HG02763 (cell line): Measurements from ENCODE around the gene STUM.

ENCODE experiments used
- ATAC-seq: cut with Tn5 transposase; IDR thresholded peaks from one replicate; pipeline ENCODE4 v1.9.1; 2021; ENCODE audit warnings: mild to moderate bottlenecking, moderate library complexity; ENCODE audit not compliant: unreplicated experiment

Gene STUM

GRCh38 chr1:226558036-226558650 lies 9.6 kb downstream of the STUM start:
- no peak for ATAC-seq

GRCh38 chr1:226560243-226560642 lies 11.7 kb downstream of the STUM start:
- no peak for ATAC-seq

- no peak for ATAC-seq
These were observed 14.4 kb downstream of the STUM start for GRCh38 chr1:226562989-226563388.

GRCh38 chr1:226563666-226564065 lies 15.1 kb downstream of the STUM start:
- ATAC-seq, result no peak

- ATAC-seq, result no peak
These were observed 16.9 kb downstream of the STUM start for GRCh38 chr1:226565476-226565875.

GRCh38 chr1:226566234-226566633 lies 17.7 kb downstream of the STUM start:
- no peak for ATAC-seq

GRCh38 chr1:226566760-226567159 lies 18.2 kb downstream of the STUM start:
- ATAC-seq, result no peak

GRCh38 chr1:226568077-226568831 lies 19.7 kb downstream of the STUM start:
- ATAC-seq, result no peak

GRCh38 chr1:226568975-226569741 lies 20.6 kb downstream of the STUM start:
- ATAC-seq, result no peak

- no peak for ATAC-seq
These were observed 21.4 kb downstream of the STUM start for GRCh38 chr1:226569879-226570547.

- no peak for ATAC-seq
These were observed 23.3 kb downstream of the STUM start for GRCh38 chr1:226571893-226572292.

- ATAC-seq, result no peak
These were observed 23.8 kb downstream of the STUM start for GRCh38 chr1:226572325-226572726.

- no peak for ATAC-seq
These were observed 25.5 kb downstream of the STUM start for GRCh38 chr1:226574044-226574443.

GRCh38 chr1:226574591-226575435 lies 26.2 kb downstream of the STUM start:
- ATAC-seq, result no peak

GRCh38 chr1:226575436-226575720 lies 26.8 kb downstream of the STUM start:
- ATAC-seq, result no peak

GRCh38 chr1:226575739-226576378 lies 27.3 kb downstream of the STUM start:
- ATAC-seq, result no peak

GRCh38 chr1:226576601-226577000 lies 28.0 kb downstream of the STUM start:
- no peak for ATAC-seq

- ATAC-seq, result no peak
These were observed 29.0 kb downstream of the STUM start for GRCh38 chr1:226577401-226578180.

GRCh38 chr1:226578946-226579578 lies 30.5 kb downstream of the STUM start:
- no peak for ATAC-seq
